ENCODE data around the gene SLC4A3.

The SLC4A3 gene, protein sequence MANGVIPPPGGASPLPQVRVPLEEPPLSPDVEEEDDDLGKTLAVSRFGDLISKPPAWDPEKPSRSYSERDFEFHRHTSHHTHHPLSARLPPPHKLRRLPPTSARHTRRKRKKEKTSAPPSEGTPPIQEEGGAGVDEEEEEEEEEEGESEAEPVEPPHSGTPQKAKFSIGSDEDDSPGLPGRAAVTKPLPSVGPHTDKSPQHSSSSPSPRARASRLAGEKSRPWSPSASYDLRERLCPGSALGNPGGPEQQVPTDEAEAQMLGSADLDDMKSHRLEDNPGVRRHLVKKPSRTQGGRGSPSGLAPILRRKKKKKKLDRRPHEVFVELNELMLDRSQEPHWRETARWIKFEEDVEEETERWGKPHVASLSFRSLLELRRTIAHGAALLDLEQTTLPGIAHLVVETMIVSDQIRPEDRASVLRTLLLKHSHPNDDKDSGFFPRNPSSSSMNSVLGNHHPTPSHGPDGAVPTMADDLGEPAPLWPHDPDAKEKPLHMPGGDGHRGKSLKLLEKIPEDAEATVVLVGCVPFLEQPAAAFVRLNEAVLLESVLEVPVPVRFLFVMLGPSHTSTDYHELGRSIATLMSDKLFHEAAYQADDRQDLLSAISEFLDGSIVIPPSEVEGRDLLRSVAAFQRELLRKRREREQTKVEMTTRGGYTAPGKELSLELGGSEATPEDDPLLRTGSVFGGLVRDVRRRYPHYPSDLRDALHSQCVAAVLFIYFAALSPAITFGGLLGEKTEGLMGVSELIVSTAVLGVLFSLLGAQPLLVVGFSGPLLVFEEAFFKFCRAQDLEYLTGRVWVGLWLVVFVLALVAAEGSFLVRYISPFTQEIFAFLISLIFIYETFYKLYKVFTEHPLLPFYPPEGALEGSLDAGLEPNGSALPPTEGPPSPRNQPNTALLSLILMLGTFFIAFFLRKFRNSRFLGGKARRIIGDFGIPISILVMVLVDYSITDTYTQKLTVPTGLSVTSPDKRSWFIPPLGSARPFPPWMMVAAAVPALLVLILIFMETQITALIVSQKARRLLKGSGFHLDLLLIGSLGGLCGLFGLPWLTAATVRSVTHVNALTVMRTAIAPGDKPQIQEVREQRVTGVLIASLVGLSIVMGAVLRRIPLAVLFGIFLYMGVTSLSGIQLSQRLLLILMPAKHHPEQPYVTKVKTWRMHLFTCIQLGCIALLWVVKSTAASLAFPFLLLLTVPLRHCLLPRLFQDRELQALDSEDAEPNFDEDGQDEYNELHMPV

DNA sequence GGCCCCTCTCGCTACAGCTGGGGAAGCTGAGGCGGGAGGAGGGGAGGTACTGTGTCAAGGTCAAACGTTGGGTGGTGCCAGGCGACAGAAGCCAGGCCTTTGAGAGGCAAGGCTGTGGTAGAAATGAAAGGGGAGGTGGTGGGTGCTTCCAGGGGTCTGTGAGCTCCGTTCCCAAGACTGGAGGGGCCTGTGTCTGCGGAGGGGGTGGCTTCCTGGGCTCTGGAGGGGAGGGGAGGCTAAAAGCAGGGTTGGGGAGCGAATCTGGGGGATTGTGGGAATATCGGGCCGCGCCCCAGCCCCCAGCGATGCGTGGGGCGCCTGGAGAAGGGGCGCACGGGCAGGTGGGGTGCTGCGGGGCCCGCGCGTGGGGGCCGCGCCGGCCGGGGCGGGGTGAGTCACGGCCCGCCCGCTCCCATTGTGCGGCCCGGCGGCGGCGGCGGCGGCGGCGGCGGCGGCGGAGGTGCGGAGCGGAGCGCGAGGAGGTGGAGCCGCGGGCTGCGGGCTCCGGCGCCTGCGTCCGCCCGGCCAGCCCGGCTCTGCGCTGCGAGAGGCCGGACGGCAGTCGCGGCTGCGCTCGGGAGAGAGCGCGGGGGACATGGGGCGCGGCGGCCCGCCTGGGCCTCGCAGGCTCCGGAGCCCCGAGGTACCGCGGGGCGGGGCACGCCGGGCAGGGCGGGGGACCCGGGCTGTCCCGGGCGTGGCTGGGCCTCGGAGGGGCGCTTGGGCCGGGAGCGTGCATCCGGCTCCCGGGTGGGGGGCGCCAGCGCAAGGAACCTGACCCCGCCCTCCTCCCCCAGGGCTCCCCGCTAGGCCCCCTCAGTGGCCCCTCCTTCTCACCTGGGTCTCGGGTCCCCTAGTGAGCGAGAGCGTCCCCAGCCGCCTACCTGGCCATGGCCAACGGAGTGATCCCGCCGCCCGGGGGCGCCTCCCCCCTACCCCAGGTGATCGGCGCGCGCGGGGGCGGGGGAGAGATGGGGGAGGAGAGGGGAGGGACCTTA is at the start of gene SLC4A3:
Gene SLC4A3, plus strand, starts transcription at position 528 of the 998 bp plus-strand sequence. Its CDS starts 363 bp downstream, at position 891.
- peak in 1 of 2 experiments; percentile 64 for DNase-seq

GRCh38 chr2:219578811-219579613 is 48.4 kb upstream of the SLC4A3 start:
- no peak for DNase-seq

GRCh38 chr2:219581346-219581745 is 46.1 kb upstream of the SLC4A3 start:
- DNase-seq, result no peak

DNA sequence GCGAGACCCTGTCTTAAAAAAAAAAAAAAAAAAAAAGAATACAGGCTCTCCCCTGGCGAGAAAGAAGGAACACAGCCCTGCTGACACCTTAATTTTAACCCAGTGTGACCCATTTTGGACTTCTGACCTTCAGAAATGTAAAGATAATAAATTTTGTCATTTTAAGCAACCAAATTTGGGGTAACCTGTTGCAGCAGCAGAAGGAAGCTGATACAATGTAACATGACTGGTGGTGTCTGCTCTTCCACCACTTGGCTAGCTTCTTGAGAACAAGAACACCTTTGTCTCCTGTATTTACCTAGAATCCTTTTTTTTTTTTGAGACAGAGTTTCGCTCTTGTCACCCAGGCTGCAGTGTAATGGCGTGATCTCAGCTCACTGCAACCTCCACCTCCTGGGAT is 36.3 kb upstream of the SLC4A3 start:
- no peak for DNase-seq

DNA sequence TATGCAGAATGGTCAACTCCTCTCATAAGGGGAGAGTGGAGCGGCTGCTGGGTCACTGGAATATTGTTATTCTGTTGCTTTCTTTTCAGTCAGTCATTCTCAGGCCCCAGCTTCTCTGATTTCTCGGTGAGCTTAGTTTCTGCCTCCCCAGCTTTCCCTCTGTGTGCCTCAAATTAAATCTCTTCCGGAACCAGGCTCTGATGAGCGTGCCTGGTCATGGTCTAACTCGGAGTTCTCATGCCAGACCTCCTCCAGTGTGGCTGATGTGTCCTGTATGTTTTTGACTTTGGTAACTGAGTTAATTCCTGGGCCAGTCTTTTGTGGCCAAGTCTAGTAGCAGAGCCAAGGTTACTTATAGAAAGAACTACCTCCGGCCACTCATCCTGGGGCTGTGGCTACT is 34.7 kb upstream of the SLC4A3 start:
- no peak for DNase-seq

- DNase-seq, result no peak
Measured at GRCh38 chr2:219593154-219593553, 34.3 kb upstream of the SLC4A3 start.

GRCh38 chr2:219595256-219595655 is 32.2 kb upstream of the SLC4A3 start:
- DNase-seq, result no peak

GRCh38 chr2:219596954-219597551 is 30.4 kb upstream of the SLC4A3 start:
- peak in 1 of 2 experiments; percentile 57 for DNase-seq

DNA sequence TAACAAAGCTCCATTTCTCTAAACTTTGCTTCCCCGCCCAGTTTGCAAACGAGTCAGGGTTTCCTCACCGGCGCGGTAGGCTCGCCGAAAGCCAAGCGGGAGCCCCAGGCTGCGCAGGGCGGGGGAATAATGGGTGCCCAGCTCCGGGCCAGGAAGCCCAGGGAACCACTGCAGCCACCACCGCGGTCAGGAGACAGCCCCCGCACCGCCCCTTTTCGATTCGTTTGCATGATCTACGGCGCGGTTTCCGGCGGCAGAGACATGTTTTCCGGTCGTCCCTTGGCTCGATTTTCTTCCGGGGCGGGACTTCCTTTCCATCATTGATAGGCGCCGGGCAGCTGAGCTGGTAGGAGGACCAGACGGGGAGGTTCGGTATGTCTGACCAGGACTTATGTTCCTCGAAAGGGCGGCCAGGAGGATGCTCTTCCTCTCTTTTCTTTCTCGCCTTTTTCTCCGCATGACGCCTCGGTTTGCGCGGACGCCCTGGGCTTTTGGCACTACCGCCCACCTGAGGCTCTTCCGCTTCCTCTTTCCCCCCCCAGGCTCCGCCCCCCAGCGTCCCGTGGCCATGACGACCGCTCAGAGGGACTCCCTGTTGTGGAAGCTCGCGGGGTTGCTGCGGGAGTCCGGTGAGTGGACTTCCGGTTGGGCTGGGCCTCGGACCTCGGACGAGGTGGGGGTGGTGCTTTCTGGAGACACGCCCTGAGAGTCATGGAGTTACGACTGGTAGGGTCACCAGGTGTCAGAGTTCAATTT is 29.7 kb upstream of the SLC4A3 start, which contains the start of gene STK11IP:
Gene STK11IP, plus strand, starts transcription at position 306 of the 756 bp plus-strand sequence. Its CDS starts 263 bp downstream, at position 569.
- peak; percentile 95 to 98 for DNase-seq

DNA sequence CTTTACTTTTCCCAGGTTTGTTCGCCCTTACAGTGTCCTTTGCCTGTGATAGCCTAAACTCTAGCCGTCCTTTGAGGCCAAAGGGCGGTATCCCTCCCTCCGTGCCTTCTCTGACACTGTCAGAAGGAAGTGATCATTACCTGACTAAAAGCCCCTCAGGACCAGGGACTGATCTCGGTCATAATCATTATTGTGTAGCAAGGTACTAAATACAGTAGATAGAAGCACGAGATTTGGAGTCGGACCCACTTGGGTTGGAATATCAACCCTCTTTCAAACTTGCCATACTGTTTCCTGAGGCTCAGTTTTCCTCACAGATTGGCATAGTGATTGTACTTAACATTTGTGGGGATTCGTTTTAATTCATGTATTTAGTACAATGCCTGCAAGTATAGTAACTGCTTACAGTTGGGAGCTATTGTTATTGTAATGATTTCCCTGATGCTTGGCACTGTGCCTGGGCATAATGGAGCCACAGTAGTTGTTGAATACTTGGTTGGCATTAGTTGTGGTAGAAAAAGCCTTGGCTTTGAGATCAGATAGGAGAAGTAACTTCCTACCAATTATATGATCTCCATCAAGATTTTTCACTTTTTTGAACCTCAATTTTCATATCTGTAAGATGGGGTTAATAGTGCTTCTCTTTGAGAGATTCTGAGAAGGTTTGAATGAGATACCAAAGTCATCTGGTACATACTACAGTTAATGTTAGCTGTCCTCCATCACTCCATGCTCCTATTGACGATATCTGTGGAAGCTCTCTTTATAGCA is 28.9 kb upstream of the SLC4A3 start:
- no peak for DNase-seq

DNA sequence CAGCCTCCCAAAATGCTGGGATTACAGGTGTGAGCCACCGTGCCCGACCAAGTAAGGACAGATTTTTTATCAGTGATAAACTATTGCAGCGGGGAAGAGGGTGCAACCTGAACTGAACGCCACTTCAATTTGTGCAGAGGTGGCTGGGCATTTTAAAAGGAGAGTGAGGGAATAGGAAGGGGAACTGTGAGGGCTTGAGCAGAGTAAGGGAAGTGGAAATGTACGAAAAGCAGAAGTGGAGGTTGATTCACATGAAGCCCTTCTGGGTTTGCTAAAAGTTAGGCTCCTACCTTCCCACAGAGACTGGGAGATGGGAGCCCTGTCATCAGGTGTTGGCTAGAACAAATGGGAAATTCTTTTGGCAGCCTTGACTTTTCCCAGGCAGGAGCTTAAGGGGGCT is 23.7 kb upstream of the SLC4A3 start:
- no peak for DNase-seq

- DNase-seq, result no peak
Measured at GRCh38 chr2:219605607-219605954, 21.8 kb upstream of the SLC4A3 start.

DNA sequence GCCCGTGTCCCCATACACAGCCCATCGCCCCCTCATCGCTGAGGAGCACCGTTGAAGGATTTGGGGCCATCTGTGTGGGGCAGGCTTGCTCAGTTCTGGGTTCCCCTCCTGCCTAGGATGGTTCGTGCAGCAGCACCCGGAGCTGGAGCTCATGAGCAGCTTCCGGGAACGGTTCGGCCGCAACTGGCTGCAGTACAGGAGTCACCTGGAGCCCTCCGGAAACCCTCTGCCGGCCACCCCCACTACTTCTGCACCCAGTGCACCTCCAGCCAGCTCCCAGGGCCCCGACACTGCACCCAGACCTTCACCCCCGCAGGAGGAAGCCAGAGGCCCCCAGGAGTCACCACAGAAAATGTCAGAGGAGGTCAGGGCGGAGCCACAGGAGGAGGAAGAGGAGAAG is 19.5 kb upstream of the SLC4A3 start:
- no peak for DNase-seq

- no peak for DNase-seq
Measured at GRCh38 chr2:219608399-219608964, 18.9 kb upstream of the SLC4A3 start.

DNA sequence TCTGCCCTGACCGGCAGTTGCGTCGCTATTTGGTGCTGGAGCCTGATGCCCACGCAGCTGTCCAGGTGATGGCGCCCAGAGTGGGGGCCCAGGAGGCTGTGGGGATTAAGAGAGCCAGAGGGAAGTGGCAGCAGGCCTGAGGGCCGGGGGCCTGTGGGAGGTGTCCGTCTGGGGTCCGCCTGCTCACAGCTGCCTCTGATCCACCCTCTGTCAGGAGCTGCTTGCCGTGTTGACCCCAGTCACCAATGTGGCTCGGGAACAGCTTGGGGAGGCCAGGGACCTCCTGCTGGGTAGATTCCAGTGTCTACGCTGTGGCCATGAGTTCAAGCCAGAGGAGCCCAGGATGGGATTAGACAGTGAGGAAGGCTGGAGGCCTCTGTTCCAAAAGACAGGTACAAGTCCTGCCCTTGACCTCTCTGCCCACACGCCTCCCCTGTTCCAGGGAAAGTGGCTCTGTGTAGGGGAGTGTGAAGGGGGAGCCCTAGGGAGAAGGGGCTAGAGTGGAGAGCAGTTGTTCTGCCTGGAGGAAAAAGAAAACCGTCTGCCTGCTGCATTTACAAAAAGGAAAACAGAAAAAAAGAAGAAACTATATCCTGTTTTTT is 18.2 kb upstream of the SLC4A3 start:
- no peak for DNase-seq

GRCh38 chr2:219611306-219611705 is 16.1 kb upstream of the SLC4A3 start:
- DNase-seq, result no peak

- DNase-seq, result no peak
Measured at GRCh38 chr2:219611866-219612576, 15.4 kb upstream of the SLC4A3 start.
